ENCODE measurements around the gene MRPL39. TPM values are rescaled to one million over a fixed set of nuclear protein-coding genes. Genes with fewer than 3 reads are reported as not detected.

MRPL39 gene
- total and polyA plus RNA-seq, 2 of the 4 experiments (the other 2 are of a cell fraction) = 15.2 to 20.6 TPM

DNA sequence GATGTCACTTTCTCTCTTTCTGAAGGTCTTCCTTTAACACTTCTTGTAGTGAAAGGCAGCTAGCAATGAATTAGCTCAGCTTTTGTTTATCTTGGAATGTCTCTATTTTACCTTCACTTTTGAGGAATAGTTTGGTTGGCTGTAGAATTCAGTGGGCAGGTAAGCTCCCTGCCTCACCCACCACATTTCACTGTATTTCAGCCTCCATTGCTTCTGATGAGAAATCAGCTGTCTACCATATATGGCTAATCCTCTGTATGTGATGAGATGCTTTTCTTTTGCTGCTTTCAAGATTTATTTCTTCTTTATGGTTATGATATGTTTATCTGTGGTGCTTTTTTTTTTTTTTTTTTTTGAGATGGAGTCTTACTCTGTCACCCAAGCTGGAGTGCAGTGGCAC lies 70.1 kb downstream of the MRPL39 start:
- Histone ChIP-seq H3K14ac (replicated peaks; ENCODE audit: low read depth, low read length) (no peak overlapping the region), H3K4me3 (ENCODE audit: insufficient read depth, low read depth, low read length) (no peak overlapping the region), H3K9ac (ENCODE audit: low read depth, low read length) (no peak overlapping the region), H3K56ac (ENCODE audit: extremely low read depth, insufficient read depth, low read length) (no peak overlapping the region), H3K18ac (ENCODE audit: low read depth, low read length) (no peak overlapping the region), H3K4me2 (ENCODE audit: low read depth, low read length) (no peak overlapping the region), H3K27ac (ENCODE audit: insufficient read depth, low read length) (no peak overlapping the region), H3K27me3 (ENCODE audit: control insufficient read depth, insufficient read depth, low read length) (no peaks in the 10 kb centered on the region), H2BK20ac (ENCODE audit: low read depth, low read length) (no peak overlapping the region), H2AK5ac (ENCODE audit: low read depth, low read length) (no peak overlapping the region), H2AK9ac (replicated peaks; ENCODE audit: low read depth, low read length, poor library complexity) (no peak overlapping the region), H3K9me3 (ENCODE audit: control insufficient read depth, insufficient read depth, low read length) (no peaks in the 10 kb centered on the region; the same call in 1 of the 2 replicates), H4K5ac (ENCODE audit: low read depth, low read length) (no peak overlapping the region), H3K23ac (ENCODE audit: low read depth, low read length) (no peak overlapping the region), H4K91ac (ENCODE audit: insufficient read depth, low read depth, low read length) (no peak overlapping the region), H3K79me1 (ENCODE audit: low read depth in 1 of 2, low read length in 2 of 2) (no peaks in the 10 kb centered on the region), H3K4ac (ENCODE audit: low read depth, low read length) (no peak overlapping the region), H4K20me1 (ENCODE audit: insufficient read depth, low read length) (no peaks in the 10 kb centered on the region), H3K36me3 (ENCODE audit: control insufficient read depth, insufficient read depth, low read length) (no peaks in the 10 kb centered on the region), H4K8ac (ENCODE audit: low read depth in 2 of 2, low read length in 2 of 2) (no peak overlapping the region), H2BK5ac (ENCODE audit: low read depth, low read length, poor library complexity, severe bottlenecking) (no peak overlapping the region), H2BK120ac (ENCODE audit: low read depth, low read length) (no peak overlapping the region), H3K4me1 (ENCODE audit: control insufficient read depth, insufficient read depth, low read length) (no peaks in the 10 kb centered on the region), H2BK15ac (ENCODE audit: low read depth, low read length) (no peak overlapping the region), H2AFZ (replicated peaks; ENCODE audit: low read length, poor library complexity) (no peak overlapping the region), H3K9me1 (ENCODE audit: insufficient read depth, low read length) (no peaks in the 10 kb centered on the region)
- DNase-seq (no peak), ATAC-seq (ENCODE audit: low read depth) (no peak)
- in situ Hi-C loops (cut with MboI; ENCODE audit: low sequenced_read_pairs) (no loop called here), dilution Hi-C loops (cut with HindIII; ENCODE audit: low sequenced_read_pairs, unreplicated experiment) (no loop called here), intact Hi-C loops (cut with micrococcal nuclease) (no loop called here)
- ChIA-PET POLR2A (ENCODE audit: unreplicated experiment) (no interaction called here), CTCF (no interaction called here)
- no TSS peak for BruUV-seq (replicated peaks)
- TF ChIP-seq SMC3 (IDR thresholded peaks at IDR 0.05; ENCODE audit: low read depth, low read length) (no peak), MAZ (IDR thresholded peaks at IDR 0.05; ENCODE audit: borderline replicate concordance, low read depth, low read length) (no peak), MXI1 (IDR thresholded peaks at IDR 0.05; ENCODE audit: borderline replicate concordance, low read depth, low read length) (no peak), BHLHE40 (IDR thresholded peaks at IDR 0.05; ENCODE audit: low read depth, low read length) (no peak), MAFK (IDR thresholded peaks at IDR 0.05; ENCODE audit: low read depth, low read length) (no peak), RAD21 (IDR thresholded peaks at IDR 0.05; ENCODE audit: low read length) (no peak)
- TF ChIP-seq, protein P1, sequence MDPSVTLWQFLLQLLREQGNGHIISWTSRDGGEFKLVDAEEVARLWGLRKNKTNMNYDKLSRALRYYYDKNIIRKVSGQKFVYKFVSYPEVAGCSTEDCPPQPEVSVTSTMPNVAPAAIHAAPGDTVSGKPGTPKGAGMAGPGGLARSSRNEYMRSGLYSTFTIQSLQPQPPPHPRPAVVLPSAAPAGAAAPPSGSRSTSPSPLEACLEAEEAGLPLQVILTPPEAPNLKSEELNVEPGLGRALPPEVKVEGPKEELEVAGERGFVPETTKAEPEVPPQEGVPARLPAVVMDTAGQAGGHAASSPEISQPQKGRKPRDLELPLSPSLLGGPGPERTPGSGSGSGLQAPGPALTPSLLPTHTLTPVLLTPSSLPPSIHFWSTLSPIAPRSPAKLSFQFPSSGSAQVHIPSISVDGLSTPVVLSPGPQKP (IDR thresholded peaks at IDR 0.05; ENCODE audit: borderline replicate concordance, low read depth, low read length) = no peak
